ENCODE results near the gene ZC3H7A.

Gene ZC3H7A

GRCh38 chr16:11712122-11712521 lies 84.9 kb downstream of the ZC3H7A start:
- ATAC-seq (replicated peaks) (no peak), DNase-seq (no peak)
- Mint-ChIP-seq H3K4me1 (ENCODE audit: low read depth in 2 of 2) (peaks cover 2 to 12% of the 10 kb centered on the region in 2 donors), H3K36me3 (ENCODE audit: insufficient read depth) (peaks cover 82% of the 10 kb centered on the region), H3K4me3 (no peak overlapping the region), H3K27ac (peak overlapping the region; percentile 44 to 60), H3K9me3 (no peaks in the 10 kb centered on the region), H3K27me3 (no peaks in the 10 kb centered on the region)

- Mint-ChIP-seq H3K9me3 (no peaks in the 10 kb centered on the region), H3K4me3 (no peak overlapping the region), H3K27ac (peak overlapping the region in 1 of 2 donors; percentile 60), H3K4me1 (ENCODE audit: low read depth in 2 of 2) (peaks cover 2 to 12% of the 10 kb centered on the region in 2 donors), H3K27me3 (no peaks in the 10 kb centered on the region), H3K36me3 (ENCODE audit: insufficient read depth) (peaks cover 80% of the 10 kb centered on the region)
- ATAC-seq (replicated peaks) (no peak), DNase-seq (no peak)
These were observed 85.4 kb downstream of the ZC3H7A start for GRCh38 chr16:11711662-11712061.

GRCh38 chr16:11708421-11708820 lies 88.6 kb downstream of the ZC3H7A start:
- H3K27ac Mint-ChIP-seq = peak overlapping the region in 1 of 2 donors; percentile 16
- ATAC-seq (replicated peaks) = no peak
- DNase-seq = no peak
- H3K4me1 Mint-ChIP-seq (ENCODE audit: low read depth in 2 of 2) = peaks cover 5 to 23% of the 10 kb centered on the region in 2 donors
- no peak overlapping the region for H3K4me3 Mint-ChIP-seq
- H3K36me3 Mint-ChIP-seq (ENCODE audit: insufficient read depth) = peaks cover 72% of the 10 kb centered on the region
- H3K9me3 Mint-ChIP-seq = no peaks in the 10 kb centered on the region
- H3K27me3 Mint-ChIP-seq = no peaks in the 10 kb centered on the region

- H3K27me3 Mint-ChIP-seq = no peaks in the 10 kb centered on the region
- no peak overlapping the region for H3K4me3 Mint-ChIP-seq
- H3K27ac Mint-ChIP-seq = no peak overlapping the region
- H3K9me3 Mint-ChIP-seq = no peaks in the 10 kb centered on the region
- ATAC-seq (replicated peaks) = no peak
- DNase-seq = no peak
- H3K36me3 Mint-ChIP-seq (ENCODE audit: insufficient read depth) = peaks cover 72% of the 10 kb centered on the region
- H3K4me1 Mint-ChIP-seq (ENCODE audit: low read depth in 2 of 2) = peaks cover 5 to 29% of the 10 kb centered on the region in 2 donors
These were observed 89.3 kb downstream of the ZC3H7A start for GRCh38 chr16:11707679-11708197.

GRCh38 chr16:11706180-11706742 lies 90.8 kb downstream of the ZC3H7A start:
- Mint-ChIP-seq H3K4me3 (no peak overlapping the region), H3K9me3 (no peaks in the 10 kb centered on the region), H3K27me3 (no peaks in the 10 kb centered on the region), H3K36me3 (ENCODE audit: insufficient read depth) (peaks cover 70% of the 10 kb centered on the region), H3K27ac (peak overlapping the region in 1 of 2 donors; percentile 54), H3K4me1 (ENCODE audit: low read depth in 2 of 2) (peaks cover 3 to 30% of the 10 kb centered on the region in 2 donors)
- DNase-seq (no peak), ATAC-seq (replicated peaks) (no peak)

- no peaks in the 10 kb centered on the region for H3K27me3 Mint-ChIP-seq
- peaks cover 72% of the 10 kb centered on the region for H3K36me3 Mint-ChIP-seq (ENCODE audit: insufficient read depth)
- no peaks in the 10 kb centered on the region for H3K9me3 Mint-ChIP-seq
- no peak for DNase-seq
- no peak for ATAC-seq (replicated peaks)
- peak overlapping the region in 1 of 2 donors; percentile 59 for H3K27ac Mint-ChIP-seq
- H3K4me3 Mint-ChIP-seq = no peak overlapping the region
- H3K4me1 Mint-ChIP-seq (ENCODE audit: low read depth in 2 of 2) = peaks cover 6 to 30% of the 10 kb centered on the region in 2 donors
These were observed 91.6 kb downstream of the ZC3H7A start for GRCh38 chr16:11705311-11706025.

Data from effector memory CD8-positive, alpha-beta T cell (primary cell).